Neural progenitor cell (in vitro differentiated cells): Measurements from ENCODE around the gene ARID4B.

Experiments used
- CTCF ChIP-seq: fragments of 200-600 bp; sonication (generic); IDR thresholded peaks from 2 replicates; pipeline ENCODE4 v1.5.1; 2017; ENCODE audit warnings: antibody characterized with exemption, mild to moderate bottlenecking
- EZH2 ChIP-seq: fragments of 200-600 bp; sonication (generic); IDR thresholded peaks from 2 replicates; pipeline ENCODE4 v1.6.1; 2017; ENCODE audit warnings: antibody characterized with exemption, mild to moderate bottlenecking, moderate library complexity
- EZH2phosphoT487 ChIP-seq: fragments of 200-600 bp; sonication (generic); IDR thresholded peaks from 2 replicates; pipeline ENCODE4 v1.6.1; 2017; ENCODE audit warnings: antibody characterized with exemption

GRCh38 chr1:235215453-235215852 lies 112.5 kb downstream of the ARID4B start:
- TF ChIP-seq EZH2 (no peak), CTCF (no peak), EZH2phosphoT487 (no peak)
